HG03159 (cell line): ENCODE measurements around the gene SLC23A2.

Experiments used
- ATAC-seq: cut with Tn5 transposase; IDR thresholded peaks from one replicate; pipeline ENCODE4 v1.9.1; 2021; ENCODE audit warnings: mild to moderate bottlenecking, moderate library complexity; ENCODE audit not compliant: unreplicated experiment

Gene SLC23A2

DNA sequence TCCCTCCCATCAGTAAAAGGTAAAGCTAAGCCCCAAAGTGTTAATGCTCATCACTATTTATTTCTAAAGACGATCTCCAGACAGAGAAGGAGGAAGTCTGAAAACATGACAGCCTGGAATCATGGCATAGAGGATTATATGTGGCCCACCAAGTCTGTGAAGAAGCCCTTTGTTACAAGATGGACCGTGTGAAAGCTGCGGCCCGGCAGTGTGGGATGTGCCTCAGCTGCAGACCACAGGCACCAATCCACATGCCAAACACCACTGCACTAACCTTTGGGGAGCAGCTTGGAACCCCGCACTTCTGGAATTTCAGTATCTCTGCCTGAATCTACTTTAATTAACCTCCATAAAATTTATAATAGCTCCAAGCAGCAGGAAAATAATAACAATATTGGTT lies 90.4 kb downstream of the SLC23A2 start:
- ATAC-seq, result no peak

GRCh38 chr20:4905613-4906012 lies 95.7 kb downstream of the SLC23A2 start:
- ATAC-seq, result no peak

GRCh38 chr20:4905195-4905594 lies 96.1 kb downstream of the SLC23A2 start:
- ATAC-seq, result no peak

DNA sequence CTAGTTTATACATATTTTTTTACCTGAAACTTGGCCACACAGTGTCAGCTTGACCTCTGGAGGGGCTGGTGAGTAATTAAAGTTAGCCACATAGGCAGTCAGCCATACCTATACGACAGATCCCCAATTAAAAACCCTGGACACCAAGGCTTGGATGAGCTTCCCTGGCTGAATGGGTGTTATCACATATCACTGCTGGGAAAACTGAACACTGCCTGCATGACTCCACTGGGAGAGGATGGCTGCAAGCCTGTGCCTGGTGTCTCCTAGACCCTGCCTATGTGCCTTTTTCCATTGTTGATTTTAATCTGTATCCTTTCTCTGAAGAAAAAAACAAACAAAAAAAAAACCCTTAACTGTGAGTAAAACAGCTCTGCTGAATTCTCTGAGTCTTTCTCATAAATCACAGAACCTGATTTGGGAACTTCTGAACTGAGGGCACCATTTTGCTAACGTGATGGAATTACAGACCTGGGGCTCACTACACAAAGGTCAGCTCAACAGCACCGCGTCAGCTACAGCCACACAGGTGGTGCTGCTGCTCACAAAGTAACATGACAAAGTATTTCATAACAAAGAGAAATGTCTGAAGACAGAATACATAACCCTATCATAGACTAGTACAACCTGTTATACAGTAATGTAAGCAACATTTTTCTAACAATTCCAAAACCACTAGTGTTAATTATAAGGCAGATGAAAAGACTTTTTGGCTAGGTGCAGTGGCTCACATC lies 97.0 kb downstream of the SLC23A2 start:
- ATAC-seq, result no peak

DNA sequence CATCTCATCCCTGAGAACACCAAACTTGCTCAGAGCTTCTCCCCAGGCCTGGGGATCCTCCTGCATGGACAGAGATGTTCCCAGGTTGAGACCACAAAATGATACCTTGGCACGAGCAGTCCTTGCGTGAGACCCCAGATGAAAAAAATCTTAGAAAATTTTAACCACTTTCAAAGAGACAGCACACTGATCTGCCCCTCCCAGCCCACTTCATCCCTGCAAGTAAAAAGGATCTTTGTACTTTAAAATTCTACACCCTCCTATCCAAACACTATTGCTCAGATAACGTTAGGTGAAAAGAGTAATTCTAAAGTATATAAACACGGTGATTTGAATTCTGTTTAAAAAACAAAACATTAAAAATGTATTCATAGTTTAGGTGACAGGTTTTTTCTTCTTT lies 98.5 kb downstream of the SLC23A2 start:
- no peak for ATAC-seq

- ATAC-seq, result no peak
Observed at GRCh38 chr20:4901031-4901818, 100.1 kb downstream of the SLC23A2 start.

DNA sequence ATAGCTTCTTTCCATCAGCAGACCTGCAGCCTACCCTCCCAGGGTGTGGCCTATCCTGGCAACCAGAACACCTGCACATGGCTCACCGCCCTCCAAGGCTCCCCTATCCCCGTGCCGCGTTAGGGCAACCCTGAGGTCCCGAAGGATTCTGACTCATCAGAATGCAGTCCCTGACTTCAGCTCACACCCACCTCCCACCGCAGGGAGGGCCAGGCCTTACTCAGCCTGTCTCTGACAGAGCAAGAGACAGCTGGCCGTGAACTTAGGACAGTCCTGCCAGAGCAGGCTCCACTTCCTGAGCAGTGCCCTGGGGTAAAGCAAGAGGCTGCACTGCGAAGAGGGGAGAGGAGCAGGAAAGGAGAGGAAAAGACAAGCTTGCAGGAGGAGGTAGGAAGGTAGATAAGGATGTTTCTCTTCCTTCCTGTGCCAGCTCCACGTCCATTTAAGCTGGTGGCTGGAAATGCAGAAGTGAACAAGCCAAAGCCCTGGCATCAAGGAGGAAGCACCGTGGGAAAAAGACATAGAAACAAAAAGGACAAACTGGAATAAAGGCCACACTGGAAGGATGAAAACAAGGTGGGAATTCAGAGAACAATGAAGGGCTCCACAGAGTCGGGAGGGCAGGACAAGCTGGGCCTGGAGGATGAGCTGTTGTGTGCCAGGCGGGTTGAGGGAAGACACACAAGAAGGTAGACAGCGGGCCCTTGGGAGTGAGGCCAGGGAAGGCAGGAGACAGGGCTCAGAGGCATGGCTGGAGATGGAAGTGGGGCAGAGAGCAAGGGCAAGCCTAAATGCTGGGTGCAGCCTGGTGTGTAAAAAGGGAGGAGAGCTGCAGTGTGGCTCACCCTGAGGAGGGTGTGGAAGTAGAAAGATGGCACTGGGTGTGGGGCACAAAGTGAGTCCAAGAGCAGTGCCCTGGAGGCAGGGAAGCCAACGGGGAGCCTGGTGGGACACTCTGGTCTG lies 102.7 kb downstream of the SLC23A2 start:
- no peak for ATAC-seq

DNA sequence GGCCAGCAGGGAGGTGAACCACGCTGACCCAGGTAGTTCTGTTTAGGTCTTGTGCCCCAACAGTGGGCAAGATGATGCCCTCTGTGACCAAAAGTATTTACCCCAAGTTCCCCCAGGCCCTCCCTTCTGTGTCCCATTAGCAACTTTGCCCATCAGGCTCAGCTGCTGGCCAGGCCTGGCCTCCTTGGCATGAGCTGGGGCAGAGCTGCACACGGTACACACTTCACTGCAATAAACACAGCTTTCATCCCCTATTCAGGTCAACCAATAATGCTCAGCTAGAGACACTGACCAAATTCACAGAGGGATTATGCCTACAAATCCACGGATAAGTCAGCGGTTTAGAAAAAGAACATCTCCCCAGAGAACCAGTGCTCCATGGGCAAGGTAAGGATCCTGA lies 103.7 kb downstream of the SLC23A2 start:
- no peak for ATAC-seq

- no peak for ATAC-seq
Observed at GRCh38 chr20:4896971-4897497, 104.3 kb downstream of the SLC23A2 start.

GRCh38 chr20:4896119-4896702 lies 105.1 kb downstream of the SLC23A2 start:
- ATAC-seq, result no peak

GRCh38 chr20:4894981-4895381 lies 106.3 kb downstream of the SLC23A2 start:
- ATAC-seq, result no peak

DNA sequence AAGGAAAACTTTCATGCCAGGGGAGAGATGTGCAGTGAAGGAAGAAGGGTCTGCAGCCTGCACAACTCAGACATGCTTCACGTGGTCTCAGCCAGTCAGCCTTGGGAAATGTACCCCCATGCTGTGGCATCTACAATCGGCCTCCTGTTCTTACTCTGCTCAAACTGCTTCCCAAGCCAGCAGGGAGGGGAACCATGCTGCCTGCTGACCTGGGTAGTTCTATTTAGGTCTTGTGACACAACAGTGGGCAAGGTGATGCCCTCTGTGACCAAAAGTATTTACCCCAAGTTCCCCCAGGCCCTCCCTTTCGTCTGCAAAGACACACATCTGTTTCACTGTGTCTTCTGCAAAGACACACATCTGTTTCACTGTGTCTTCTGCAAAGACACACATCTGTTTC lies 106.9 kb downstream of the SLC23A2 start:
- ATAC-seq, result no peak

DNA sequence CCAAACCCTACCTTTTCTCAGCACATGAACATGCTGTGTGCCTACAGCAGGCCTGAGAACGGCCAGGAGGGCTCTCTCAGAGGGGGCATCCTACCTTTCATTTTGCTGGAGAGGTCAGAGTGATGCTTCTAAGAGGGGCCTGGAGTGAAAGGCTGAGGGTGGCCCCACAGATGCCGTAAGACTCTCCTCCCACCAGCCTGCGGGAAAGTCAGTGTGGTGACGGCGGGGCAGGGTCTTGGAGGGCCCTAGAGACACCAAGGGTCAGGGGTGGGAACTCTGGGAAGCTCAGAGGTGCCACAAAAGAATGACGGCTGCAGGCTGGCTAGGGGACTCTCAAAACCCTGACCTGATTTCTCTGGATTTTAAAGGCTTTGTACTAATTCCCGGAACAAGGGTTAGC lies 107.6 kb downstream of the SLC23A2 start:
- no peak for ATAC-seq

GRCh38 chr20:4891997-4892396 lies 109.3 kb downstream of the SLC23A2 start:
- no peak for ATAC-seq

GRCh38 chr20:4891190-4891763 lies 110.0 kb downstream of the SLC23A2 start:
- no peak for ATAC-seq

GRCh38 chr20:4889446-4889845 lies 111.9 kb downstream of the SLC23A2 start:
- no peak for ATAC-seq

GRCh38 chr20:4887586-4887985 lies 113.7 kb downstream of the SLC23A2 start:
- no peak for ATAC-seq

- no peak for ATAC-seq
Observed at GRCh38 chr20:4886771-4887527, 114.4 kb downstream of the SLC23A2 start.

DNA sequence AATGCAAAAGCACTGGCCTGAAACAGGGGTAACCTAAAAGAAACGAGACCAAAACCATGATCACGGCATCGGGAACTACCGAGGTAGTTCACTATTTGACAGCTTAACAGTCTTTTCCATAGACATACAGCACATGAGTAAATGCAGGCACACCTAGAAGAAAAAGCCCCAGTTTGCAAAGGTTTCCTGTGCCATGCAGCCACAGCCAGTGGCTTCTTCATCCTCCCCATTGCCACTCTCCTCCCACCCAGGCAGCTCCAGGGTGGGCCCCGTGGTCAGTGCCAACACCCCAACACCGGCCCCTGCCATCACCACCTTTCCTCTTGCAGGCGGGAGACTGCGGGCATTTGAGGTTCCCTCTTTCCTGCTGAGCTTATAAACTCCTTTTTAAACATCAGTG lies 115.4 kb downstream of the SLC23A2 start:
- ATAC-seq, result no peak

GRCh38 chr20:4883546-4883945 lies 117.8 kb downstream of the SLC23A2 start:
- ATAC-seq, result no peak
